Measurements from ENCODE around the gene MPC1L.

The MPC1L gene

DNA sequence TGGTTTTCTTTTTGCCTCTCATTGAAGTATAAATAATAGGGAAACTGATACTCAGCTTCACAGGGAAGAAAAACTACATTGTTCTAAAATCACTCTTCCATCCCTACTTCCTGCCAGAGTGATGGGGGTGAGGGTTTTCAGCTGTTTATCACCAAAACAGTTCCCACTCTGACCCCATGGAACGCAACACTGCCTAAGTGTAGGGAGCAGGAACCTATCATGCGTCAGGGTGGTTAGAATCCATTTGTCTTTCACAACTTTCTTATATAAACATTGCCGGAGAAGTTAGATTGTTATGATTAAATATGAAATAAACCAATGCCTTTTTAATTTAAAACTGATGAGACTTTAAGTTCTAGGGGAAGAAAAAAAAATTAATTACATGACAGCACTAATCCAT lies 15.8 kb upstream of the MPC1L start:
- no peaks in the 10 kb centered on the region for H4K20me1 ChIP-seq (ENCODE audit: insufficient read depth, low read length)
- no peak overlapping the region for H3K27ac ChIP-seq (ENCODE audit: low read depth, low read length, poor library complexity, severe bottlenecking)
- H3F3A ChIP-seq (ENCODE audit: insufficient read depth, low read length) = no peaks in the 10 kb centered on the region
- no peak overlapping the region for H2AFZ ChIP-seq (ENCODE audit: low read length)
- H3K9me3 ChIP-seq (ENCODE audit: low read length) = no peaks in the 10 kb centered on the region
- H3K9me2 ChIP-seq (ENCODE audit: low read depth, low read length) = no peaks in the 10 kb centered on the region
- no peak overlapping the region for H3K9ac ChIP-seq (ENCODE audit: low read length)
- H3K4me1 ChIP-seq (ENCODE audit: insufficient read depth, low read length, severe bottlenecking) = no peaks in the 10 kb centered on the region
- H3K27me3 ChIP-seq (ENCODE audit: insufficient read depth, low read length) = no peaks in the 10 kb centered on the region
- H3K4me2 ChIP-seq (ENCODE audit: low read length) = no peak overlapping the region
- no peak for TF ChIP-seq EZH2 (IDR thresholded peaks at IDR 0.05; ENCODE audit: borderline replicate concordance, low read length)
- TF ChIP-seq, protein P1, sequence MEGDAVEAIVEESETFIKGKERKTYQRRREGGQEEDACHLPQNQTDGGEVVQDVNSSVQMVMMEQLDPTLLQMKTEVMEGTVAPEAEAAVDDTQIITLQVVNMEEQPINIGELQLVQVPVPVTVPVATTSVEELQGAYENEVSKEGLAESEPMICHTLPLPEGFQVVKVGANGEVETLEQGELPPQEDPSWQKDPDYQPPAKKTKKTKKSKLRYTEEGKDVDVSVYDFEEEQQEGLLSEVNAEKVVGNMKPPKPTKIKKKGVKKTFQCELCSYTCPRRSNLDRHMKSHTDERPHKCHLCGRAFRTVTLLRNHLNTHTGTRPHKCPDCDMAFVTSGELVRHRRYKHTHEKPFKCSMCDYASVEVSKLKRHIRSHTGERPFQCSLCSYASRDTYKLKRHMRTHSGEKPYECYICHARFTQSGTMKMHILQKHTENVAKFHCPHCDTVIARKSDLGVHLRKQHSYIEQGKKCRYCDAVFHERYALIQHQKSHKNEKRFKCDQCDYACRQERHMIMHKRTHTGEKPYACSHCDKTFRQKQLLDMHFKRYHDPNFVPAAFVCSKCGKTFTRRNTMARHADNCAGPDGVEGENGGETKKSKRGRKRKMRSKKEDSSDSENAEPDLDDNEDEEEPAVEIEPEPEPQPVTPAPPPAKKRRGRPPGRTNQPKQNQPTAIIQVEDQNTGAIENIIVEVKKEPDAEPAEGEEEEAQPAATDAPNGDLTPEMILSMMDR (IDR thresholded peaks at IDR 0.05; ENCODE audit: low read length) = no peak
- H3K4me3 ChIP-seq (ENCODE audit: low read depth, low read length, poor library complexity, severe bottlenecking) = no peak overlapping the region
- H3K79me2 ChIP-seq (ENCODE audit: insufficient read depth, low read length) = no peaks in the 10 kb centered on the region
- H3K36me3 ChIP-seq (ENCODE audit: insufficient read depth, low read length) = 0 out of 2 replicates have a peak, but pooled peaks cover 5% of the 10 kb centered on the region

DNA sequence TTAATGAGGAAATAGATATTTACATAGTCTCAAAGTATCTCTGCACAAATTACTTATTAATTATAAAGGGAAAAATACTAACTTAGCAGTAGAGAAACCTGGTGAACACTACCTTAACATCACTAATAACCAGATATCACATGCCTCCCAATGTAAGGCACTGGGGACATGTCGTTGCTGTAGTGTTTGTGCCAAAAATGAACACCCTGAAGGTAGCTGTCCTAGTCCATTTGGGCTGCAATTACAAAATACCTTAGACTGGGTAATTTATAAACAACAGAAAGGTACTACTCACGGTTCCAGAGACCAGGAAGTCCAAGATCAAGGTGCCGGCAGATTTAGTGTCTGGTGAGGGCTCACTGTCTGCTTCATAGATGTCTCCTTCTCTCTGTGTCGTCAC lies 10.7 kb upstream of the MPC1L start:
- no peaks in the 10 kb centered on the region for H4K20me1 ChIP-seq (ENCODE audit: insufficient read depth, low read length)

DNA sequence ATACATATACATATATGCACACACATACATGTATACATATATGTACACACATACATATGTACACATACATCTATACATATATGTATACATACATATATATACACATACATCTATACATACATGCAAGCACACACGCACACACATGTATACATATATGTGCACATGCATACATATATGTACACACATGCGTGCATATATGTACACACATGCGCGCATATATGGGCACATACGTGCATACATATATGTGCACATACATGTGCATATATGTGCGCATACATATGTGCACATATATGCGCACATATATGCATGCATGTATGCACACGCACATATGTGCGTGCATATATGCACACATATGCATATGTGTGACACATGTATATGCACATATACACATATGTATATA lies 7.3 kb upstream of the MPC1L start:
- no peak overlapping the region for H3K4me2 ChIP-seq (ENCODE audit: low read length)
- no peak overlapping the region for H2AFZ ChIP-seq (ENCODE audit: low read length)
- no peaks in the 10 kb centered on the region for H3K9me2 ChIP-seq (ENCODE audit: low read depth, low read length)
- H3K27me3 ChIP-seq (ENCODE audit: insufficient read depth, low read length) = no peaks in the 10 kb centered on the region
- TF ChIP-seq, protein P1 (IDR thresholded peaks at IDR 0.05; ENCODE audit: low read length) = no peak
- TF ChIP-seq EZH2 (IDR thresholded peaks at IDR 0.05; ENCODE audit: borderline replicate concordance, low read length) = no peak
- H3K9me3 ChIP-seq (ENCODE audit: low read length) = no peaks in the 10 kb centered on the region
- no peak overlapping the region for H3K9ac ChIP-seq (ENCODE audit: low read length)
- H3K79me2 ChIP-seq (ENCODE audit: insufficient read depth, low read length) = no peaks in the 10 kb centered on the region
- H3K36me3 ChIP-seq (ENCODE audit: insufficient read depth, low read length) = no peaks in the 10 kb centered on the region
- no peaks in the 10 kb centered on the region for H3K4me1 ChIP-seq (ENCODE audit: insufficient read depth, low read length, severe bottlenecking)
- H4K20me1 ChIP-seq (ENCODE audit: insufficient read depth, low read length) = no peaks in the 10 kb centered on the region
- no peak overlapping the region for H3K27ac ChIP-seq (ENCODE audit: low read depth, low read length, poor library complexity, severe bottlenecking)
- H3F3A ChIP-seq (ENCODE audit: insufficient read depth, low read length) = no peaks in the 10 kb centered on the region
- H3K4me3 ChIP-seq (ENCODE audit: low read depth, low read length, poor library complexity, severe bottlenecking) = no peak overlapping the region

More for the DNA sequence above, 10.7 kb upstream of the MPC1L start:
- no peaks in the 10 kb centered on the region for H3K79me2 ChIP-seq (ENCODE audit: insufficient read depth, low read length)
- H3K4me1 ChIP-seq (ENCODE audit: insufficient read depth, low read length, severe bottlenecking) = no peaks in the 10 kb centered on the region
- H3K9ac ChIP-seq (ENCODE audit: low read length) = no peak overlapping the region
- H3F3A ChIP-seq (ENCODE audit: insufficient read depth, low read length) = no peaks in the 10 kb centered on the region
- no peak overlapping the region for H2AFZ ChIP-seq (ENCODE audit: low read length)
- no peaks in the 10 kb centered on the region for H3K9me2 ChIP-seq (ENCODE audit: low read depth, low read length)
- H3K27ac ChIP-seq (ENCODE audit: low read depth, low read length, poor library complexity, severe bottlenecking) = no peak overlapping the region
- H3K36me3 ChIP-seq (ENCODE audit: insufficient read depth, low read length) = no peaks in the 10 kb centered on the region
- no peak overlapping the region for H3K4me3 ChIP-seq (ENCODE audit: low read depth, low read length, poor library complexity, severe bottlenecking)
- TF ChIP-seq, protein P1 (IDR thresholded peaks at IDR 0.05; ENCODE audit: low read length) = no peak
- no peak for TF ChIP-seq EZH2 (IDR thresholded peaks at IDR 0.05; ENCODE audit: borderline replicate concordance, low read length)
- H3K27me3 ChIP-seq (ENCODE audit: insufficient read depth, low read length) = no peaks in the 10 kb centered on the region
- no peaks in the 10 kb centered on the region for H3K9me3 ChIP-seq (ENCODE audit: low read length)
- H3K4me2 ChIP-seq (ENCODE audit: low read length) = no peak overlapping the region
